NAMALWA (cell line): Measurements from ENCODE around the gene TSPAN18.

Experiments
- DNase-seq: peaks from one replicate; pipeline ENCODE4 v3.0.0-alpha.2; 2015; ENCODE audit warnings: low spot score

Gene TSPAN18

GRCh38 chr11:44868455-44869421 lies 142.0 kb downstream of the TSPAN18 start:
- DNase-seq, result no peak

- DNase-seq, result no peak
Observed at GRCh38 chr11:44870181-44870580, 143.4 kb downstream of the TSPAN18 start.

GRCh38 chr11:44870615-44871176 lies 143.9 kb downstream of the TSPAN18 start:
- DNase-seq, result no peak

GRCh38 chr11:44871682-44872081 lies 144.9 kb downstream of the TSPAN18 start:
- peak; percentile 51 for DNase-seq

GRCh38 chr11:44872556-44872955 lies 145.8 kb downstream of the TSPAN18 start:
- DNase-seq, result no peak

- DNase-seq, result no peak
Observed at GRCh38 chr11:44873537-44873936, 146.8 kb downstream of the TSPAN18 start.

- DNase-seq, result no peak
Observed at GRCh38 chr11:44874284-44874683, 147.5 kb downstream of the TSPAN18 start.

GRCh38 chr11:44875037-44875436 lies 148.3 kb downstream of the TSPAN18 start:
- no peak for DNase-seq

GRCh38 chr11:44876194-44876723 lies 149.5 kb downstream of the TSPAN18 start:
- no peak for DNase-seq

GRCh38 chr11:44876906-44877305 lies 150.1 kb downstream of the TSPAN18 start:
- DNase-seq, result no peak

- DNase-seq, result no peak
Observed at GRCh38 chr11:44877571-44878497, 151.1 kb downstream of the TSPAN18 start.

- DNase-seq, result no peak
Observed at GRCh38 chr11:44878711-44879110, 151.9 kb downstream of the TSPAN18 start.

- no peak for DNase-seq
Observed at GRCh38 chr11:44879432-44879831, 152.7 kb downstream of the TSPAN18 start.

GRCh38 chr11:44880511-44880910 lies 153.7 kb downstream of the TSPAN18 start:
- DNase-seq, result no peak

- no peak for DNase-seq
Observed at GRCh38 chr11:44880953-44881352, 154.2 kb downstream of the TSPAN18 start.

GRCh38 chr11:44883277-44883676 lies 156.5 kb downstream of the TSPAN18 start:
- no peak for DNase-seq

- no peak for DNase-seq
Observed at GRCh38 chr11:44884056-44884455, 157.3 kb downstream of the TSPAN18 start.

GRCh38 chr11:44885065-44885810 lies 158.5 kb downstream of the TSPAN18 start:
- no peak for DNase-seq

- DNase-seq, result no peak
Observed at GRCh38 chr11:44885919-44886789, 159.4 kb downstream of the TSPAN18 start.

- no peak for DNase-seq
Observed at GRCh38 chr11:44886790-44887140, 160.0 kb downstream of the TSPAN18 start.
